NCI-H524 treated with DMSO at 0.1 percent for 48 hours (cell line): ENCODE measurements around the gene TMEM87B.

Source experiments
- DNase-seq: peaks from one replicate; lab custom pipeline; 2025; lab: John Stamatoyannopoulos, UW

The TMEM87B gene

GRCh38 chr2:112168422-112169124 lies 113.5 kb downstream of the TMEM87B start:
- no peak for DNase-seq
